ENCODE measurements around the gene HS3ST4. TPM values are rescaled to one million over a fixed set of nuclear protein-coding genes. Genes with fewer than 3 reads are reported as not detected.

HS3ST4 gene
- total and polyA plus RNA-seq, 10 of the 15 experiments (the other 5 are each of a cell fraction or from before 2014, with no cell fraction given): 0.05 TPM; not detected in 9

DNA sequence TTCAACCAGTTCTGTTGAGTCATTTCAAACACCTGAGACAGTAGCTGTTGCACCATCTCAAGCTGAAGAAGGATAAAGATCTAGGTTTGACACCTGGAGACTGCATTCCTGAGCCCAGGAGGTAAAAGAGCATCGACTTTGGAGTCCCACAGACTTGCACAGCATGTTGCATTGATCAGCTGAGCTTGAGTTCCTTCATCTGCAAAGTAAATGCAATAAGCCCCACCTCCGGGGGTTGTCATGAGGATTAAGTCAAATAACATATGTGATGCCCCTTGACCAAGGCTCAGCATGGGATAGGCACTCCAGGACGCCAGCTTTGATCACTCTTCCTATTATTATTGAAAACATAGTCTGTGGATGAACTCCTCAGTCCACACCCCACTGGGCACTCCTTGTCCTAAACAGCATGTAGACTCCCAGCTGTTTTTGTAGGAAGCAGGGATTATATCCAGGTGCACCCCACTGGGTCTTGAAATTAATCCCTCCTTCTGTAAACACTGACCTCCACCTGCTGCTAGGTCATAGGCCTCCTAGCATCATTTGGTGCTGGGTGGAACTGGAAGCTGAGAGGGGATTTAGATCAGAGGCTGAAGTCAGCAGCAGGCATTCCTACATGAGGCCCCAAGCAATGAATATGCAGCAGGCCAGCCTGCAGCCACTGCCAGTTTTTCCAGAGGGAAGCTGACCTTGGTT, 259.0 kb downstream of the HS3ST4 start:
- no peaks in the 10 kb centered on the region for H3K9me3 ChIP-seq (replicated peaks; ENCODE audit: control insufficient read depth, insufficient read depth, low read length)
- CTCF ChIA-PET: no interaction called here
- H3K4me3 ChIP-seq: no peak overlapping the region
- no peak overlapping the region for H3K27ac ChIP-seq (ENCODE audit: control insufficient read depth, insufficient read depth)
- TF ChIP-seq MYB (IDR thresholded peaks at IDR 0.05; ENCODE audit: borderline replicate concordance, low read depth, low read length) (no peak), TAF1 (IDR thresholded peaks at IDR 0.05; ENCODE audit: borderline replicate concordance, low read depth, low read length) (no peak), EP300 (IDR thresholded peaks at IDR 0.05; ENCODE audit: borderline replicate concordance in 1 of 2, control insufficient read depth in 1 of 2, low read depth in 2 of 2, low read length in 2 of 2) (no peak), RAD51 (IDR thresholded peaks at IDR 0.05) (no peak), POU2F2 (IDR thresholded peaks at IDR 0.05; ENCODE audit: borderline replicate concordance, low read depth, low read length) (no peak), FOS (IDR thresholded peaks at IDR 0.05; ENCODE audit: borderline replicate concordance, extremely low read depth, insufficient read length) (no peak), KDM1A (IDR thresholded peaks at IDR 0.05; ENCODE audit: borderline replicate concordance) (no peak)
- TF ChIP-seq, protein P1, sequence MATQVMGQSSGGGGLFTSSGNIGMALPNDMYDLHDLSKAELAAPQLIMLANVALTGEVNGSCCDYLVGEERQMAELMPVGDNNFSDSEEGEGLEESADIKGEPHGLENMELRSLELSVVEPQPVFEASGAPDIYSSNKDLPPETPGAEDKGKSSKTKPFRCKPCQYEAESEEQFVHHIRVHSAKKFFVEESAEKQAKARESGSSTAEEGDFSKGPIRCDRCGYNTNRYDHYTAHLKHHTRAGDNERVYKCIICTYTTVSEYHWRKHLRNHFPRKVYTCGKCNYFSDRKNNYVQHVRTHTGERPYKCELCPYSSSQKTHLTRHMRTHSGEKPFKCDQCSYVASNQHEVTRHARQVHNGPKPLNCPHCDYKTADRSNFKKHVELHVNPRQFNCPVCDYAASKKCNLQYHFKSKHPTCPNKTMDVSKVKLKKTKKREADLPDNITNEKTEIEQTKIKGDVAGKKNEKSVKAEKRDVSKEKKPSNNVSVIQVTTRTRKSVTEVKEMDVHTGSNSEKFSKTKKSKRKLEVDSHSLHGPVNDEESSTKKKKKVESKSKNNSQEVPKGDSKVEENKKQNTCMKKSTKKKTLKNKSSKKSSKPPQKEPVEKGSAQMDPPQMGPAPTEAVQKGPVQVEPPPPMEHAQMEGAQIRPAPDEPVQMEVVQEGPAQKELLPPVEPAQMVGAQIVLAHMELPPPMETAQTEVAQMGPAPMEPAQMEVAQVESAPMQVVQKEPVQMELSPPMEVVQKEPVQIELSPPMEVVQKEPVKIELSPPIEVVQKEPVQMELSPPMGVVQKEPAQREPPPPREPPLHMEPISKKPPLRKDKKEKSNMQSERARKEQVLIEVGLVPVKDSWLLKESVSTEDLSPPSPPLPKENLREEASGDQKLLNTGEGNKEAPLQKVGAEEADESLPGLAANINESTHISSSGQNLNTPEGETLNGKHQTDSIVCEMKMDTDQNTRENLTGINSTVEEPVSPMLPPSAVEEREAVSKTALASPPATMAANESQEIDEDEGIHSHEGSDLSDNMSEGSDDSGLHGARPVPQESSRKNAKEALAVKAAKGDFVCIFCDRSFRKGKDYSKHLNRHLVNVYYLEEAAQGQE (IDR thresholded peaks at IDR 0.05; ENCODE audit: low read depth, low read length): no peak
- no peak overlapping the region for H3K4me2 ChIP-seq (ENCODE audit: control insufficient read depth, insufficient read depth)
- POLR2A ChIA-PET: no interaction called here
- RAD21 ChIA-PET (ENCODE audit: unreplicated experiment): no interaction called here
- SMC1A ChIA-PET (ENCODE audit: uncharacterized antibody, unreplicated experiment): no interaction called here
- H3K79me2 ChIP-seq (ENCODE audit: control insufficient read depth, insufficient read depth, low read length): no peaks in the 10 kb centered on the region
- no peaks in the 10 kb centered on the region for H3K36me3 ChIP-seq (ENCODE audit: control insufficient read depth in 2 of 2, insufficient read depth in 2 of 2, low read length in 1 of 2)
- no TSS peak for BruUV-seq (replicated peaks)
- no peaks in the 10 kb centered on the region for H3K4me1 ChIP-seq (ENCODE audit: control insufficient read depth, insufficient read depth, low read length)
- intact Hi-C loops (cut with micrococcal nuclease; ENCODE audit: unreplicated experiment): no loop called here
- no peaks in the 10 kb centered on the region for H3K27me3 ChIP-seq (replicated peaks in 1 of 2; ENCODE audit: control insufficient read depth in 2 of 2, insufficient read depth in 2 of 2, low read length in 1 of 2)
- DNase-seq (ENCODE audit: low read depth, low spot score) (no peak), ATAC-seq (no peak), FAIRE-seq (no peak)
- no peaks in the 10 kb centered on the region for H4K20me1 ChIP-seq (ENCODE audit: control insufficient read depth, insufficient read depth)
- no peak overlapping the region for H3K9ac ChIP-seq (ENCODE audit: control insufficient read depth, insufficient read depth, low read length)
- no peak overlapping the region for H2AFZ ChIP-seq (ENCODE audit: control insufficient read depth, low read depth, low read length)
- 0% methylated on average over 3 of the region's 3 CpGs for WGBS (ENCODE audit: insufficient coverage, insufficient replicate concordance, low lambda C conversion rate, missing lambda C conversion rate)
- in situ Hi-C loops (cut with MboI): no loop called here

Measured in GM12878 (cell line).